ENCODE results near the gene PANX2. TPM values are rescaled to one million over a fixed set of nuclear protein-coding genes. Genes with fewer than 3 reads are reported as not detected.

PANX2 gene
- total RNA-seq, 2 donors from 2014 or later: 2.1 to 2.5 TPM

- no peak for DNase-seq (ENCODE audit: low spot score in 2 of 2)
- Mint-ChIP-seq H3K36me3 (no peaks in the 10 kb centered on the region), H3K27ac (no peak overlapping the region), H3K9me3 (no peaks in the 10 kb centered on the region)
- no peak for ATAC-seq
Observed at GRCh38 chr22:50177537-50178470, 7.3 kb downstream of the PANX2 start.

GRCh38 chr22:50178471-50178864 is 7.9 kb downstream of the PANX2 start:
- Mint-ChIP-seq H3K27ac (no peak overlapping the region), H3K36me3 (no peaks in the 10 kb centered on the region), H3K9me3 (no peaks in the 10 kb centered on the region)
- DNase-seq (ENCODE audit: low spot score in 2 of 2): no peak
- no peak for ATAC-seq

GRCh38 chr22:50178871-50179869 is 8.6 kb downstream of the PANX2 start:
- Mint-ChIP-seq H3K36me3 (no peaks in the 10 kb centered on the region), H3K9me3 (no peaks in the 10 kb centered on the region), H3K27ac (no peak overlapping the region)
- ATAC-seq (no peak), DNase-seq (ENCODE audit: low spot score in 2 of 2) (no peak)

GRCh38 chr22:50179937-50180726 is 9.6 kb downstream of the PANX2 start:
- Mint-ChIP-seq H3K27ac (no peak overlapping the region), H3K36me3 (no peaks in the 10 kb centered on the region), H3K9me3 (no peaks in the 10 kb centered on the region)
- DNase-seq (ENCODE audit: low spot score in 2 of 2) (no peak), ATAC-seq (no peak)

- no peak for DNase-seq (ENCODE audit: low spot score in 2 of 2)
- no peaks in the 10 kb centered on the region for H3K9me3 Mint-ChIP-seq
- ATAC-seq: no peak
- no peaks in the 10 kb centered on the region for H3K36me3 Mint-ChIP-seq
- no peak overlapping the region for H3K27ac Mint-ChIP-seq
Observed at GRCh38 chr22:50180727-50181521, 10.4 kb downstream of the PANX2 start.

GRCh38 chr22:50182176-50183081 is 11.9 kb downstream of the PANX2 start:
- H3K9me3 Mint-ChIP-seq: no peaks in the 10 kb centered on the region
- no peak overlapping the region for H3K27ac Mint-ChIP-seq
- ATAC-seq (no peak), DNase-seq (ENCODE audit: low spot score in 2 of 2) (no peak)
- H3K36me3 Mint-ChIP-seq: peaks cover 5 to 6% of the 10 kb centered on the region in 2 donors

GRCh38 chr22:50183141-50183971 is 12.8 kb downstream of the PANX2 start:
- Mint-ChIP-seq H3K9me3 (no peaks in the 10 kb centered on the region), H3K36me3 (peaks cover 5 to 6% of the 10 kb centered on the region in 2 donors), H3K27ac (no peak overlapping the region)
- no peak for DNase-seq (ENCODE audit: low spot score in 2 of 2)
- no peak for ATAC-seq

- DNase-seq (ENCODE audit: low spot score in 2 of 2) (no peak), ATAC-seq (no peak)
- H3K36me3 Mint-ChIP-seq: peaks cover 5 to 6% of the 10 kb centered on the region in 2 donors
- H3K9me3 Mint-ChIP-seq: no peaks in the 10 kb centered on the region
- peak overlapping the region in 1 of 2 donors; percentile 74 for H3K27ac Mint-ChIP-seq
Observed at GRCh38 chr22:50184004-50184901, 13.7 kb downstream of the PANX2 start.

- peak overlapping the region in 1 of 2 donors; percentile 74 for H3K27ac Mint-ChIP-seq
- no peak for DNase-seq (ENCODE audit: low spot score in 2 of 2)
- ATAC-seq: no peak
Observed at GRCh38 chr22:50184902-50185374, 14.4 kb downstream of the PANX2 start.

GRCh38 chr22:50185375-50186087 is 15.0 kb downstream of the PANX2 start, which contains the start of gene TRABD:
Gene TRABD, plus strand, starts transcription at chr22:50185913. Its CDS starts 7,148 bp downstream, at chr22:50193061.
- Mint-ChIP-seq H3K36me3 (peaks cover 5 to 6% of the 10 kb centered on the region in 2 donors), H3K27ac (peak within 1 kb of the TSS; percentile 85 to 91), H3K9me3 (no peaks in the 10 kb centered on the region)
- DNase-seq (ENCODE audit: low spot score in 2 of 2): peak; percentile 87 to 90
- ATAC-seq: peak; percentile 80 to 81

More at GRCh38 chr22:50184902-50185374, 14.4 kb downstream of the PANX2 start:
- Mint-ChIP-seq H3K9me3 (no peaks in the 10 kb centered on the region), H3K36me3 (peaks cover 5 to 6% of the 10 kb centered on the region in 2 donors)

GRCh38 chr22:50186181-50186714 is 15.7 kb downstream of the PANX2 start:
- DNase-seq (ENCODE audit: low spot score in 2 of 2): no peak
- Mint-ChIP-seq H3K9me3 (no peaks in the 10 kb centered on the region), H3K27ac (peak overlapping the region; percentile 85 to 91), H3K36me3 (peaks cover 6 to 7% of the 10 kb centered on the region in 2 donors)
- ATAC-seq: no peak

Data from activated naive CD4-positive, alpha-beta T cell treated with anti-CD3 and anti-CD28 coated beads, Interleukin-2, amount 50 U/mL, for 72 hours (primary cell).